ENCODE data around the gene ZNF543.

The ZNF543 gene

GRCh38 chr19:57290970-57291369, 29.3 kb upstream of the ZNF543 start:
- no peak overlapping the region for H3K27ac ChIP-seq (ENCODE audit: low read depth, low read length)
- peaks cover 95% of the 10 kb centered on the region for H3K36me3 ChIP-seq (ENCODE audit: control insufficient read depth, insufficient read depth, low read length)
- peaks cover 12% of the 10 kb centered on the region; the same call in 1 of the 2 replicates for H3K9me3 ChIP-seq (ENCODE audit: control insufficient read depth, insufficient read depth, low read depth, low read length)
- no peaks in the 10 kb centered on the region for H3K27me3 ChIP-seq (ENCODE audit: control insufficient read depth, insufficient read depth, low read length)
- H3K4me1 ChIP-seq (ENCODE audit: control insufficient read depth, insufficient read depth, low read length), result no peaks in the 10 kb centered on the region
- no peak overlapping the region for H3K9ac ChIP-seq (ENCODE audit: low read length)
- H3K4me3 ChIP-seq (ENCODE audit: low read depth, low read length), result no peak overlapping the region

- Histone ChIP-seq H3K27ac (ENCODE audit: low read depth, low read length) (no peak overlapping the region), H3K9ac (ENCODE audit: low read length) (no peak overlapping the region), H3K9me3 (ENCODE audit: control insufficient read depth, insufficient read depth, low read depth, low read length) (peaks cover 12% of the 10 kb centered on the region; the same call in 1 of the 2 replicates), H3K4me1 (ENCODE audit: control insufficient read depth, insufficient read depth, low read length) (no peaks in the 10 kb centered on the region), H3K4me3 (ENCODE audit: low read depth, low read length) (no peak overlapping the region), H3K36me3 (ENCODE audit: control insufficient read depth, insufficient read depth, low read length) (peaks cover 87% of the 10 kb centered on the region), H3K27me3 (ENCODE audit: control insufficient read depth, insufficient read depth, low read length) (no peaks in the 10 kb centered on the region)
These were observed 27.7 kb upstream of the ZNF543 start for GRCh38 chr19:57292547-57292946.

- no peaks in the 10 kb centered on the region for H3K4me1 ChIP-seq (ENCODE audit: control insufficient read depth, insufficient read depth, low read length)
- no peak overlapping the region for H3K27ac ChIP-seq (ENCODE audit: low read depth, low read length)
- H3K27me3 ChIP-seq (ENCODE audit: control insufficient read depth, insufficient read depth, low read length), result no peaks in the 10 kb centered on the region
- H3K36me3 ChIP-seq (ENCODE audit: control insufficient read depth, insufficient read depth, low read length), result peaks cover 81% of the 10 kb centered on the region
- no peak overlapping the region for H3K9ac ChIP-seq (ENCODE audit: low read length)
- H3K4me3 ChIP-seq (ENCODE audit: low read depth, low read length), result no peak overlapping the region
- H3K9me3 ChIP-seq (ENCODE audit: control insufficient read depth, insufficient read depth, low read depth, low read length), result peaks cover 12% of the 10 kb centered on the region; the same call in 1 of the 2 replicates
These were observed 26.6 kb upstream of the ZNF543 start for GRCh38 chr19:57293719-57294118.

- no peak overlapping the region for H3K4me3 ChIP-seq (ENCODE audit: low read depth, low read length)
- H3K36me3 ChIP-seq (ENCODE audit: control insufficient read depth, insufficient read depth, low read length), result peaks cover 34% of the 10 kb centered on the region
- H3K4me1 ChIP-seq (ENCODE audit: control insufficient read depth, insufficient read depth, low read length), result no peaks in the 10 kb centered on the region
- no peak overlapping the region for H3K27ac ChIP-seq (ENCODE audit: low read depth, low read length)
- H3K27me3 ChIP-seq (ENCODE audit: control insufficient read depth, insufficient read depth, low read length), result no peaks in the 10 kb centered on the region
- no peak overlapping the region for H3K9ac ChIP-seq (ENCODE audit: low read length)
- no peaks in the 10 kb centered on the region for H3K9me3 ChIP-seq (ENCODE audit: control insufficient read depth, insufficient read depth, low read depth, low read length)
These were observed 18.2 kb upstream of the ZNF543 start for GRCh38 chr19:57302020-57302465.

- Histone ChIP-seq H3K36me3 (ENCODE audit: control insufficient read depth, insufficient read depth, low read length) (peaks cover 32% of the 10 kb centered on the region), H3K4me1 (ENCODE audit: control insufficient read depth, insufficient read depth, low read length) (no peaks in the 10 kb centered on the region), H3K4me3 (ENCODE audit: low read depth, low read length) (no peak overlapping the region), H3K27ac (ENCODE audit: low read depth, low read length) (no peak overlapping the region), H3K9ac (ENCODE audit: low read length) (no peak overlapping the region), H3K27me3 (ENCODE audit: control insufficient read depth, insufficient read depth, low read length) (no peaks in the 10 kb centered on the region), H3K9me3 (ENCODE audit: control insufficient read depth, insufficient read depth, low read depth, low read length) (no peaks in the 10 kb centered on the region)
These were observed 17.4 kb upstream of the ZNF543 start for GRCh38 chr19:57302727-57303401.

- Histone ChIP-seq H3K9me3 (ENCODE audit: control insufficient read depth, insufficient read depth, low read depth, low read length) (0 out of 2 replicates have a peak, but pooled peaks cover 2% of the 10 kb centered on the region), H3K36me3 (ENCODE audit: control insufficient read depth, insufficient read depth, low read length) (peaks cover 26% of the 10 kb centered on the region), H3K27me3 (ENCODE audit: control insufficient read depth, insufficient read depth, low read length) (no peaks in the 10 kb centered on the region), H3K9ac (ENCODE audit: low read length) (no peak overlapping the region), H3K4me1 (ENCODE audit: control insufficient read depth, insufficient read depth, low read length) (no peaks in the 10 kb centered on the region), H3K27ac (ENCODE audit: low read depth, low read length) (no peak overlapping the region), H3K4me3 (ENCODE audit: low read depth, low read length) (no peak overlapping the region)
These were observed 15.2 kb upstream of the ZNF543 start for GRCh38 chr19:57305056-57305455.

GRCh38 chr19:57308514-57308913, 11.8 kb upstream of the ZNF543 start:
- Histone ChIP-seq H3K27ac (ENCODE audit: low read depth, low read length) (no peak overlapping the region), H3K9ac (ENCODE audit: low read length) (no peak overlapping the region), H3K36me3 (ENCODE audit: control insufficient read depth, insufficient read depth, low read length) (peaks cover 7% of the 10 kb centered on the region; the same call in 1 of the 2 replicates), H3K4me1 (ENCODE audit: control insufficient read depth, insufficient read depth, low read length) (no peaks in the 10 kb centered on the region), H3K4me3 (ENCODE audit: low read depth, low read length) (no peak overlapping the region), H3K27me3 (ENCODE audit: control insufficient read depth, insufficient read depth, low read length) (peaks cover 7% of the 10 kb centered on the region; the same call in 1 of the 2 replicates), H3K9me3 (ENCODE audit: control insufficient read depth, insufficient read depth, low read depth, low read length) (0 out of 2 replicates have a peak, but pooled peaks cover 2% of the 10 kb centered on the region)

- Histone ChIP-seq H3K4me1 (ENCODE audit: control insufficient read depth, insufficient read depth, low read length) (no peaks in the 10 kb centered on the region), H3K27me3 (ENCODE audit: control insufficient read depth, insufficient read depth, low read length) (peaks cover 28% of the 10 kb centered on the region), H3K36me3 (ENCODE audit: control insufficient read depth, insufficient read depth, low read length) (no peaks in the 10 kb centered on the region), H3K9me3 (ENCODE audit: control insufficient read depth, insufficient read depth, low read depth, low read length) (0 out of 2 replicates have a peak, but pooled peaks cover 2% of the 10 kb centered on the region), H3K4me3 (ENCODE audit: low read depth, low read length) (no peak overlapping the region), H3K27ac (ENCODE audit: low read depth, low read length) (no peak overlapping the region), H3K9ac (ENCODE audit: low read length) (no peak overlapping the region)
These were observed 9.5 kb upstream of the ZNF543 start for GRCh38 chr19:57310792-57311191.

- Histone ChIP-seq H3K4me3 (ENCODE audit: low read depth, low read length) (no peak overlapping the region), H3K27ac (ENCODE audit: low read depth, low read length) (no peak overlapping the region), H3K9me3 (ENCODE audit: control insufficient read depth, insufficient read depth, low read depth, low read length) (no peaks in the 10 kb centered on the region), H3K27me3 (ENCODE audit: control insufficient read depth, insufficient read depth, low read length) (peaks cover 53% of the 10 kb centered on the region), H3K4me1 (ENCODE audit: control insufficient read depth, insufficient read depth, low read length) (no peaks in the 10 kb centered on the region), H3K9ac (ENCODE audit: low read length) (no peak overlapping the region), H3K36me3 (ENCODE audit: control insufficient read depth, insufficient read depth, low read length) (no peaks in the 10 kb centered on the region)
These were observed 6.1 kb upstream of the ZNF543 start for GRCh38 chr19:57314146-57314545.

- Histone ChIP-seq H3K4me1 (ENCODE audit: control insufficient read depth, insufficient read depth, low read length) (peaks cover 4% of the 10 kb centered on the region; the same call in 1 of the 2 replicates), H3K4me3 (ENCODE audit: low read depth, low read length) (peak overlapping the region; percentile 47; the same call in 1 of the 2 replicates), H3K27me3 (ENCODE audit: control insufficient read depth, insufficient read depth, low read length) (peaks cover 48% of the 10 kb centered on the region), H3K9ac (ENCODE audit: low read length) (no peak overlapping the region), H3K36me3 (ENCODE audit: control insufficient read depth, insufficient read depth, low read length) (no peaks in the 10 kb centered on the region), H3K27ac (ENCODE audit: low read depth, low read length) (no peak overlapping the region), H3K9me3 (ENCODE audit: control insufficient read depth, insufficient read depth, low read depth, low read length) (no peaks in the 10 kb centered on the region)
These were observed 2.8 kb upstream of the ZNF543 start for GRCh38 chr19:57317503-57317902.

- peaks cover 4% of the 10 kb centered on the region; the same call in 1 of the 2 replicates for H3K4me1 ChIP-seq (ENCODE audit: control insufficient read depth, insufficient read depth, low read length)
- H3K9ac ChIP-seq (ENCODE audit: low read length), result peak overlapping the region; percentile 24
- peak overlapping the region; percentile 90 for H3K4me3 ChIP-seq (ENCODE audit: low read depth, low read length)
- no peaks in the 10 kb centered on the region for H3K9me3 ChIP-seq (ENCODE audit: control insufficient read depth, insufficient read depth, low read depth, low read length)
- H3K36me3 ChIP-seq (ENCODE audit: control insufficient read depth, insufficient read depth, low read length), result peaks cover 15% of the 10 kb centered on the region
- H3K27me3 ChIP-seq (ENCODE audit: control insufficient read depth, insufficient read depth, low read length), result peaks cover 35% of the 10 kb centered on the region
- H3K27ac ChIP-seq (ENCODE audit: low read depth, low read length), result no peak overlapping the region
These were observed 448 bp upstream of the ZNF543 start for GRCh38 chr19:57319869-57320179.

Data from HUES6 (cell line).